HG03565 (cell line): ENCODE data around the gene ALDOA.

Experiments used
- ATAC-seq: cut with Tn5 transposase; IDR thresholded peaks from one replicate; pipeline ENCODE4 v1.9.1; 2021; ENCODE audit warnings: mild to moderate bottlenecking, moderate library complexity; ENCODE audit not compliant: unreplicated experiment

Gene ALDOA

GRCh38 chr16:30088832-30089624, 23.5 kb downstream of the ALDOA start:
- no peak for ATAC-seq

GRCh38 chr16:30090610-30091331, 25.2 kb downstream of the ALDOA start:
- no peak for ATAC-seq

DNA sequence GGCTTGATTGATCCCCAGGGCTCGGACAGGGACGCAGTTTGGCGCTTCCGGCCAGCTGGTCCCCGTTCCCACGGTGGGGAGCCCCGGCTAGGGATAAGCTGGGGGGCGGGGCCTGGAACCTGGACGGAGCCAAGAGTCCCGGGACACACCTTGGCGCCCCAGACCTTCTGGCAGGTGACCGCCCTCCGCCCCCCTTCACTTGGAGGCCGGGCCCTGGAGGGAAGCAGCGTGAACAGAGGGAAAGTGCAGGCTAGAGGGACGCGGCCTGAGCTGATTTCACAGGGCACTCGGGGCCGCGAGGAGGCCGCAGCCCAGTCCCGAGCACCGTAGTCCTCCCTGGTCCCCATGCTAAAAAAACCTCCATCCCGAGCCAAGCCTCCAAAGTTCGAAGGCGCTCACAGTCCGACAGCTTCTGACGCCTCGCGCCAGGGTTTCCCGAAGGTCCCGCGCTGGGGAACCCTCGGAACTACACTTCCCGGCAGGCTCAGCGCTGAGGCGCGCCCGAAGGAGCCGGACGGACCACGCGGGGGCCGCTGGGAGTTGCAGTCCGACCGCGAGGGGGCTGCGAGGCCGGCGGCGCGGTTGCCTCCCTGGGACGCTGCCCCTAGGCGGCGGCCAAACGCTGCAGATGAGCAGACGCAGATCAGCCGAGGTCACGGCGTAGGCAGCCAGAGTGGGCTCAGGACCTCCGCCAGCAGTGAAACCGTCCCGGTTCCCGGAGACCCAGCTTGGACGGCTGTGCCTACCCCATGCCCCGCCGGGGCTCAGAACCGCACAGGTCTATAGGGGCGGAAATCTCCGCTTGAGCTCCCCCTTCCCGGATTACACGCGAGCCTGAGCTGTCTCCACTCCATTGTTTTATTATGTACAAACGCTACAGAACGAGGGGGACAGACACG, 26.2 kb downstream of the ALDOA start, which contains the start of gene TBX6:
TBX6 (minus strand) TSS at position 451 of the 899 bp plus-strand sequence. CDS start 731 bp downstream, outside the sequence.
- ATAC-seq = peak; percentile 52

DNA sequence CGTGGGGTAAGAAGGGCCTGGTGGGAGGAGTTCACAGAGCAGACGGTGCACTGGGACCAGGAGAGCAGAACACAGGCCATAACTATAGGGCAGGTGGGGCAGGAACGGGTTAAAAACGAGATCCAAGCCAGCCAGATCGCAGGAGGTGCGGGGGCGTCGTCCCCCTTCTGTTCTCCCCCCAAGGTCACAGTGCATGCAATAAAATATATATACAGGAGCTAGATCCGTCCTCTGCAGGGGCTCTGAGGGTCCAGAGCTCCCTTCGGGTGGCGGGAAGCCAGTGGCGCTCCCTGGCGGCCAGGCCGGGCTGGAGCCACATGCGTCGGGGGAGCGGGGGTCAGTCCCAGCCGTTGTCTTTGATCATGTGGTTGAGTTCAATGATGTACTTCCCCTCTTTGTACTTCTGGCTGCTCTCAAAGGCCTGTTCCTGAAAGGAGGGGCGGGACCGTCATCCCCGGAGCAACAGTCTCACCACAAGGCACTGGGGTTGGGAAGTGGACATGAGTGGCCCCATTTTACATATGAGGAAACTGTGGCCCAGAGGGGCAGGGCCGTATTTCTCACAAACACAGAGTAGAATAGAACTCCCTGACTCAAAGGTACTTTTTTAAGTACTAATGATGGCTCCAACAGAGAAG, 26.9 kb downstream of the ALDOA start:
- ATAC-seq = peak; percentile 36

- ATAC-seq = no peak
Observed at GRCh38 chr16:30094541-30095165, 29.1 kb downstream of the ALDOA start.

DNA sequence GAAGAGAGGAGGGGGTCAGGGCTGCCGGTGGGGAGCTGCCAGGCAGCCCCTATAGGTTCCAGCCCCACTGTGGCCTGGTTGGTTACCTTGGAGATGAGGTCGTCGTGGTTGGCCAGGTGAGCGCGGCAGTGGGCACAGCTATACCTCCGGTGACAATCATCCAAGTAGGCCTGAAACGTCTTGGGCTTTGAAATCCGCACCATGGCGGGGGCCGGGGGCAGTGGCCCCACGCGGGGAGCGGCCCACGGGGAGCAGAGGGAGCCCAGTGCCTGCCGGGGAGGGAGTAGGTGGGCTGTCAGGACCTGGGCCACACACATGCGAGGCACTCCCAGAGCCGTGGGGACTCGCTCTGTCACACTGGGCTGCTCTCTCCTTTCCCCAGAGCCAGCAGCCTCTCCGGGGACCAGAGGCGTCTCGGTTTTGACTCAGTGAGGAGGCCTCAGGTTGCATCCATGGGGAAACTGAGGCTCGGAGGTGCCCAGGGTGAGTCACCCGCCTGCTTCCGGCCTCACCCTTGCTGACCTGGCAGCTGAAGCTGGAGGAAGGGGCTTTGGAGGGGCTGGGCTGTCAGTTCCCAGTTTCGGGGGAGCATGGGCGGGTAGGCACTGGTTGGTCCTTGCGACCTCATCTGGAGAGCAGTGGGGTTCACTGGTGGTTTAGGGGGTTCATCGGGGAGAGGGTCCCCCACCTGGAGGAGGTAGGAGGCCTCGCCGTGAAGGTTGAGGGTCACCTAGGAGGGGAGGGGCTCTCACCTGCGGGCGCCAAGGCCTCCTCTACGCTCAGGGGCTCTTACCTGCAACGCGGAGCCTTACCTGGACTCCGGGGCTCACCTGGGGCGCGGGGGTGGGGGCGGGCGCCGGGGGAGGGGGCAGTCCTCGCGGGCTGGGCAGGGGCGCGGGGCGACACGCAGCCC, 29.9 kb downstream of the ALDOA start:
- no peak for ATAC-seq

DNA sequence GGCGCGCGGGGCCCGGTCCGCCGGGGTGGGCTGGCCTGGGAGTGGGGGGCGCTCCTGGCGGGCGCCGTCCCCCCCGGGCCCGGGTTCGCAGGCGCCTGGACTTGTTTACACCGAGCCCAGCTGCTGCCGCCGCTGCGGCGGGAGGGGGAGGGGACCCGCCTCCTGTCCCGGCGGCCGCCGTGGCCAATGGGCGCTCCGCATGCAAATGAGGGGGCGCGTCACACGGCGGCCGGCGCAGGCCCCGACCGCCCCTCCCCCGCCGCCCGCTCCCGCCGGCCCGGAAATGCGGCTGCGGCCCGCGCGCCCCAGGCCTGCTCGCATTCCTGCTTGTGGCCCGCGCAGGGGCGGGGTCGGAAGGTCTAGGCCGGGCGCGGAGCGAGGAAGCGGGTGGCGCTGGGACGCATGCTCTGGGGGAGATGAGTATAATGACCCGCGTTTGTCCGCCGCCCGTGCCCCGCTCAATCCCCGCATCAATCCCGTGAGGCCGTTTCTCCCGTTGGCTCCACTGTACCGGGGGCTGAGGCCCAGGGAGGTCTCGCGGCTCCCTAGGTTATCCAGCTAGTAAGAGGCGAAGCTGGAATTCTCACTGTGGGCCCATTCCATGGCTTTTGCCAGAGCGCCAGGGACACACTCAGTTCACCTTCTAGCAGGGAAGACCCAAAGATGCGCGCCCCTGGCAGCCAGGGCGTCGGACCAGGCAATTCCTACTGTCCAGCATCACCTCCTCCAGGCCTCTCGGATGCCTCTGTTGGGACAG, 30.7 kb downstream of the ALDOA start, which contains the start of gene YPEL3:
YPEL3 (minus strand) TSS at position 109 of the 757 bp plus-strand sequence. CDS start 731 bp downstream, outside the sequence.
- ATAC-seq = peak; percentile 31

GRCh38 chr16:30096862-30097563, 31.5 kb downstream of the ALDOA start:
- ATAC-seq = no peak

DNA sequence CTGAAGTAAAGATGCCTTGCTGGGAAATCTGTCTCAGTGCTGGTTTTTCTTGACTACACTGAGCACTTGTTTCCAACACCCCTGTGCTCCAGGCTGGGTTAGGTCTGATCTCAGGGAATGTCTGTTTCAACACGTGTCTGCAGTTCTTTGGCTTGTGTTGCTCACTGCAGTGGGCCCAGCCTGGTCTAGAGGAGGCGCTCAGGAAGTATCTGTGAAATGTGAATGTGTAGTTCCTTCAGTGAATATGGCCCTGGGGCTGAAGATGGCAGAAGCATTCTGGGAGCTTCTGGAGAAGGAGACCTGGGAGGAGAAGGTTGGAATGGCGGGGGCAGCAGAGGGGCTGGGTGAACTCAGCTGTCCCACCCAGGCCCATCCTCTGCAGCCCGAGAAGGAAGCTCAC, 38.5 kb downstream of the ALDOA start:
- no peak for ATAC-seq

GRCh38 chr16:30104492-30104891, 38.9 kb downstream of the ALDOA start:
- no peak for ATAC-seq

GRCh38 chr16:30108059-30108850, 42.7 kb downstream of the ALDOA start:
- ATAC-seq = no peak

GRCh38 chr16:30110661-30111060, 45.1 kb downstream of the ALDOA start:
- ATAC-seq = no peak

DNA sequence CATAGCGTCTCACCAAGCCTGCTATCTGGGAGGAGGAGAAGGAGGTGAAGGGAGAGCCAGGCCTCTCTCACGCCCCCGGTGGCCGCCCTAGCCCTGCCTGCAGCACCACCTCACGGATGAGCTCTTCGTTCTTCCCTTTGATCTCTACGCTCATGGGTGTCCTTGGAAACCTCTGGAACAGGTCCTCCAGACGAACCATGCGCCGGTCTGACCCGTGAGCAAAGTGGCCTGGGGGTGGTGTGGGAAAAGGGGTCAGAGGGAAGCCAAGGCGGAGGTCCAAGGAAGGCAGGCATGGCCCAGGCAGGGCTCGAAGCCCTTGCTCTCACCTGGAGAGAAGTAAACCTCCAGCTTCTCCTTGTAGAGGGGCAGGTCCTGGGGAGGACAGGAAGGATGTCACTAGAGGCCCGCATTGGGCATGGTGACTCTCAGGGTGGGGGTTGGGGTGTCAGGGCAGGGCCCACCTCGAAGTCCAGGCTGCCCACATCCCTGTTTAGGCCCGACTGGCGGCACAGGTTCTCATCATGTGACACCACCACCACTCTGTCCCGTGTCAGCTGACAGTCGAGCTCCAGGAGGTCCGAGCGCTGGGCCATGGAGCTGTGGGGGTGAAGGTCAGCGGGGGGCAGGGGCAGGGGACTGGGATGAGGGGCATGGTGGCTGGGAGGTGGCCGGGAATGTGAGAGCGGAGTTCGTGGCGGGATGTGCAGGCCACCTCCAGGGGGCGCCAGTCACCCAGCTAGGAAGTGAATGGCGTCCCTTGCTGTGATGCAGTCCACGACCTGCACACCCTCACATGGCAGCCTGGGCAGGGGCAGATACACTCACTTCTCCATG, 46.9 kb downstream of the ALDOA start:
- no peak for ATAC-seq

DNA sequence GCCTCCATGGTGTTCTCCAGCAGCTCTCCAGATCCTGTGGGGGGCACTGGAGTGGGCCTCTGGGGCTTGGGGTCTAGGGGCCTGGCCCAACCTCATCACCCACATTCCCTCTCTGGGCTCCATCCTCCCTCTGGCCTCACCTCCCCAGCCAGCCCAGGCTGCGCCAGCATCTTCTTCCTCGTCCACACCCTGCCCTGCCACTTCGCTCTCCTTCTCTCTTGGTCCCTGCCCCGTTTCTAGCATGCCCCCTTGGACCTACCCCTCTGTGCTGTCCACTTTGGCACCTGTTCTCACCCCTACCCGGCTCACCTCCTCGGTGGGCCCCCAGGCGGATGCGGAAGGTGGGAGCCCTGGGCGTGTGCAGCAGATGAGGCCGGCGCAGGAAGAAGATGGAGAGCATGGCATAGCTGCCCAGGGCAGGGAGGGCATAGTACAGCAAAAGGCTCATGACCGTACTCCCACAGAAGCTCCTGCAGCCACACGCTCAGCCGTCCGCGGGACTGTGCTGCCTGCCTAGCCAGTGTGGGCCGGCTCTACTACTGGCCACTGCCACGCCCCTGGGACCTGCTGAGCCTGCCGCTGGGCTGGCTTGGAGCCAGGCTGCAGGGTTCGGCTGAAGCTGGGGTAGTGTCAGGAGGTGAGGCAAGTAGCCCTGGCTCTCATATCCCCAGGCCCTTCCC, 47.6 kb downstream of the ALDOA start, which contains the start of gene GDPD3:
GDPD3 (minus strand) TSS at position 507 of the 680 bp plus-strand sequence; CDS start at position 448, 59 bp downstream.
- no peak for ATAC-seq

GRCh38 chr16:30113711-30114333, 48.3 kb downstream of the ALDOA start:
- ATAC-seq = no peak
